ENCODE measurements around the gene CUZD1.
"Not testable (repeated sequence)": the region's sequence is repeated elsewhere in the genome, so short reads cannot be mapped to it uniquely, and the experiment has no call there.

Gene CUZD1

GRCh38 chr10:122845783-122846332 lies at the start of gene CUZD1:
Gene CUZD1, minus strand, starts transcription at chr10:122845857. Its CDS starts 14 bp downstream, at chr10:122845843.
- no peak for DNase-seq (ENCODE audit: low read depth, low spot score)

GRCh38 chr10:122894261-122894944 lies 48.7 kb upstream of the CUZD1 start:
- no peak for DNase-seq (ENCODE audit: low read depth, low spot score)

- DNase-seq (ENCODE audit: low read depth, low spot score): no peak
Observed at GRCh38 chr10:122884166-122884565, 38.5 kb upstream of the CUZD1 start.

- no peak for DNase-seq (ENCODE audit: low read depth, low spot score)
Observed at GRCh38 chr10:122882766-122883165, 37.1 kb upstream of the CUZD1 start.

GRCh38 chr10:122879339-122880273 lies 33.9 kb upstream of the CUZD1 start, which contains the start of gene FAM24B:
Gene FAM24B, minus strand, starts transcription at chr10:122879581. Its CDS starts 29,066 bp downstream, at chr10:122850515.
- DNase-seq (ENCODE audit: low read depth, low spot score): peak; percentile 99

- DNase-seq (ENCODE audit: low read depth, low spot score): no peak
Observed at GRCh38 chr10:122878799-122879338, 33.2 kb upstream of the CUZD1 start.

- DNase-seq (ENCODE audit: low read depth, low spot score): no peak
Observed at GRCh38 chr10:122877264-122877663, 31.6 kb upstream of the CUZD1 start.

- DNase-seq (ENCODE audit: low read depth, low spot score): no peak
Observed at GRCh38 chr10:122876467-122876855, 30.8 kb upstream of the CUZD1 start.

GRCh38 chr10:122875843-122876466 lies 30.3 kb upstream of the CUZD1 start:
- no peak for DNase-seq (ENCODE audit: low read depth, low spot score)

- DNase-seq (ENCODE audit: low read depth, low spot score): not testable (repeated sequence)
Observed at GRCh38 chr10:122871947-122872346, 26.3 kb upstream of the CUZD1 start.

GRCh38 chr10:122868768-122869167 lies 23.1 kb upstream of the CUZD1 start:
- DNase-seq (ENCODE audit: low read depth, low spot score): not testable (repeated sequence)

- peak; percentile 35 for DNase-seq (ENCODE audit: low read depth, low spot score)
Observed at GRCh38 chr10:122866757-122867482, 21.3 kb upstream of the CUZD1 start.

- peak; percentile 60 for DNase-seq (ENCODE audit: low read depth, low spot score)
Observed at GRCh38 chr10:122864901-122865300, 19.2 kb upstream of the CUZD1 start.

- no peak for DNase-seq (ENCODE audit: low read depth, low spot score)
Observed at GRCh38 chr10:122864194-122864592, 18.5 kb upstream of the CUZD1 start.

GRCh38 chr10:122863216-122864193 lies 17.8 kb upstream of the CUZD1 start:
- DNase-seq (ENCODE audit: low read depth, low spot score): no peak

- DNase-seq (ENCODE audit: low read depth, low spot score): peak; percentile 58
Observed at GRCh38 chr10:122861711-122862161, 16.1 kb upstream of the CUZD1 start.

- no peak for DNase-seq (ENCODE audit: low read depth, low spot score)
Observed at GRCh38 chr10:122859527-122859926, 13.9 kb upstream of the CUZD1 start.

GRCh38 chr10:122858042-122858441 lies 12.4 kb upstream of the CUZD1 start:
- not testable (repeated sequence) for DNase-seq (ENCODE audit: low read depth, low spot score)

- no peak for DNase-seq (ENCODE audit: low read depth, low spot score)
Observed at GRCh38 chr10:122856902-122857301, 11.2 kb upstream of the CUZD1 start.
